GM19372 (cell line): ENCODE data around the gene CPNE1.

Source experiments
- ATAC-seq: cut with Tn5 transposase; IDR thresholded peaks from one replicate; pipeline ENCODE4 v1.9.1; 2021; ENCODE audit warnings: mild to moderate bottlenecking, low read depth, moderate library complexity; ENCODE audit not compliant: unreplicated experiment

CPNE1 gene

GRCh38 chr20:35600993-35601973 lies 63.4 kb downstream of the CPNE1 start:
- no peak for ATAC-seq

- ATAC-seq: no peak
Observed at GRCh38 chr20:35600176-35600992, 64.3 kb downstream of the CPNE1 start.

GRCh38 chr20:35599776-35600120 lies 65.0 kb downstream of the CPNE1 start:
- ATAC-seq: no peak

- ATAC-seq: no peak
Observed at GRCh38 chr20:35598899-35599775, 65.6 kb downstream of the CPNE1 start.

- no peak for ATAC-seq
Observed at GRCh38 chr20:35598476-35598875, 66.2 kb downstream of the CPNE1 start.

GRCh38 chr20:35597186-35597585 lies 67.5 kb downstream of the CPNE1 start:
- ATAC-seq: no peak

- no peak for ATAC-seq
Observed at GRCh38 chr20:35595901-35596300, 68.8 kb downstream of the CPNE1 start.

- ATAC-seq: no peak
Observed at GRCh38 chr20:35595456-35595855, 69.2 kb downstream of the CPNE1 start.

GRCh38 chr20:35592339-35592974 lies 72.2 kb downstream of the CPNE1 start:
- no peak for ATAC-seq

GRCh38 chr20:35588397-35588796 lies 76.3 kb downstream of the CPNE1 start:
- no peak for ATAC-seq

GRCh38 chr20:35587436-35587835 lies 77.3 kb downstream of the CPNE1 start:
- no peak for ATAC-seq

GRCh38 chr20:35586751-35587425 lies 77.8 kb downstream of the CPNE1 start:
- no peak for ATAC-seq

GRCh38 chr20:35583636-35584560 lies 80.8 kb downstream of the CPNE1 start:
- no peak for ATAC-seq

- ATAC-seq: no peak
Observed at GRCh38 chr20:35582741-35583404, 81.8 kb downstream of the CPNE1 start.

- ATAC-seq: no peak
Observed at GRCh38 chr20:35582131-35582530, 82.6 kb downstream of the CPNE1 start.

GRCh38 chr20:35579196-35579595 lies 85.5 kb downstream of the CPNE1 start:
- no peak for ATAC-seq

GRCh38 chr20:35578469-35578868 lies 86.2 kb downstream of the CPNE1 start:
- ATAC-seq: no peak

- ATAC-seq: no peak
Observed at GRCh38 chr20:35576816-35577215, 87.9 kb downstream of the CPNE1 start.
